GM18519 (cell line): Measurements from ENCODE around the gene PAPPA2.

ENCODE experiments used
- ATAC-seq: cut with Tn5 transposase; IDR thresholded peaks from one replicate; pipeline ENCODE4 v1.9.1; 2021; ENCODE audit warnings: mild to moderate bottlenecking, moderate library complexity; ENCODE audit not compliant: unreplicated experiment, low FRiP score

The PAPPA2 gene

GRCh38 chr1:176843352-176844297, 380.6 kb downstream of the PAPPA2 start:
- ATAC-seq: no peak

- no peak for ATAC-seq
Observed at GRCh38 chr1:176847052-176847451, 384.1 kb downstream of the PAPPA2 start.

- ATAC-seq: no peak
Observed at GRCh38 chr1:176849281-176849680, 386.3 kb downstream of the PAPPA2 start.

- ATAC-seq: no peak
Observed at GRCh38 chr1:176850871-176851270, 387.9 kb downstream of the PAPPA2 start.

GRCh38 chr1:176852124-176852523, 389.1 kb downstream of the PAPPA2 start:
- ATAC-seq: no peak

- no peak for ATAC-seq
Observed at GRCh38 chr1:176853503-176853902, 390.5 kb downstream of the PAPPA2 start.

GRCh38 chr1:176854121-176854520, 391.1 kb downstream of the PAPPA2 start:
- ATAC-seq: no peak

GRCh38 chr1:176854758-176855745, 392.1 kb downstream of the PAPPA2 start:
- ATAC-seq: no peak

- ATAC-seq: no peak
Observed at GRCh38 chr1:176857632-176858031, 394.7 kb downstream of the PAPPA2 start.

GRCh38 chr1:176858433-176858916, 395.5 kb downstream of the PAPPA2 start:
- no peak for ATAC-seq

- ATAC-seq: no peak
Observed at GRCh38 chr1:176863613-176864012, 400.6 kb downstream of the PAPPA2 start.

- ATAC-seq: no peak
Observed at GRCh38 chr1:176864211-176864610, 401.2 kb downstream of the PAPPA2 start.

GRCh38 chr1:176866011-176866714, 403.2 kb downstream of the PAPPA2 start:
- ATAC-seq: no peak

- ATAC-seq: no peak
Observed at GRCh38 chr1:176869577-176869976, 406.6 kb downstream of the PAPPA2 start.

- ATAC-seq: no peak
Observed at GRCh38 chr1:176876966-176877515, 414.1 kb downstream of the PAPPA2 start.

GRCh38 chr1:176877557-176877956, 414.6 kb downstream of the PAPPA2 start:
- ATAC-seq: no peak

GRCh38 chr1:176878750-176879536, 416.0 kb downstream of the PAPPA2 start:
- ATAC-seq: no peak

- no peak for ATAC-seq
Observed at GRCh38 chr1:176879784-176880620, 417.0 kb downstream of the PAPPA2 start.
